Gastrocnemius medialis (tissue), 4 donors: Measurements from ENCODE around the gene OR2F2.

Experiments
- POLR2A ChIP-seq, 2 donors: fragments of 450-650 bp; IDR thresholded peaks; one replicate each; pipeline ENCODE4 v1.6.1; 2017; ENCODE audit warnings: antibody characterized with exemption in 2 of 2, mild to moderate bottlenecking in 2 of 2, moderate library complexity in 2 of 2
- TF ChIP-seq, protein P1 (sequence below), 5 experiments: fragments of 450-650 bp in 3 of 5; fragments of 200-600 bp in 2 of 5; sonication (generic) in 2 of 5; IDR thresholded peaks in 4 of 5; conservative IDR thresholded peaks in 1 of 5; 1 replicate in 4 of 5; 2 replicates in 1 of 5; pipeline ENCODE4 v1.5.1; 2016 to 2019; ENCODE audit warnings: antibody characterized with exemption in 5 of 5, mild to moderate bottlenecking in 3 of 5, moderate library complexity in 3 of 5

DNA sequence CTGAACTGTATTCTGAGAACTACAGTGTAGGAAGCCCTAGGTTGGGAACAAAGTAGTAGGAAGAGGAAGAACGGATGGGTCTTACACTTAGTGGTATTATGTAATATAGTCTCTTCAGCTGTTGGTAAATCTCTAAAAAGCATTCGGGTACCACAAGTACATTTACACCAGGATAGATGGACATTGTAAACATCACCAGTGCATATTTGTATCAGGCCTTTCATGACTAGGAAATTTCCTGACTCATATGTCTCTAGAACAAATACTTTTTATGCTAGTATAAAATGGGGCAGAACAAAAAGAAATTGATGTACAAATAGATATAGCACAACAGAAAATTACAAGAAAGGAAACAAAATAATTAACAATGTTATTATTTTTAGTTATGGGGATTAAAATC lies 43.6 kb downstream of the OR2F2 start:
- TF ChIP-seq, protein P1, sequence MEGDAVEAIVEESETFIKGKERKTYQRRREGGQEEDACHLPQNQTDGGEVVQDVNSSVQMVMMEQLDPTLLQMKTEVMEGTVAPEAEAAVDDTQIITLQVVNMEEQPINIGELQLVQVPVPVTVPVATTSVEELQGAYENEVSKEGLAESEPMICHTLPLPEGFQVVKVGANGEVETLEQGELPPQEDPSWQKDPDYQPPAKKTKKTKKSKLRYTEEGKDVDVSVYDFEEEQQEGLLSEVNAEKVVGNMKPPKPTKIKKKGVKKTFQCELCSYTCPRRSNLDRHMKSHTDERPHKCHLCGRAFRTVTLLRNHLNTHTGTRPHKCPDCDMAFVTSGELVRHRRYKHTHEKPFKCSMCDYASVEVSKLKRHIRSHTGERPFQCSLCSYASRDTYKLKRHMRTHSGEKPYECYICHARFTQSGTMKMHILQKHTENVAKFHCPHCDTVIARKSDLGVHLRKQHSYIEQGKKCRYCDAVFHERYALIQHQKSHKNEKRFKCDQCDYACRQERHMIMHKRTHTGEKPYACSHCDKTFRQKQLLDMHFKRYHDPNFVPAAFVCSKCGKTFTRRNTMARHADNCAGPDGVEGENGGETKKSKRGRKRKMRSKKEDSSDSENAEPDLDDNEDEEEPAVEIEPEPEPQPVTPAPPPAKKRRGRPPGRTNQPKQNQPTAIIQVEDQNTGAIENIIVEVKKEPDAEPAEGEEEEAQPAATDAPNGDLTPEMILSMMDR (IDR thresholded peaks at IDR 0.05 in 4 of 5, conservative IDR thresholded peaks at IDR 0.05 in 1 of 5) = no peak
- no peak for TF ChIP-seq POLR2A (IDR thresholded peaks at IDR 0.05)
